Globus pallidus (tissue), 1 donor: ENCODE results near the gene ANKRD53.

Experiments
- DNase-seq: peaks from one replicate; pipeline ENCODE4 v3.0.0-alpha.2; 2015; ENCODE audit warnings: low spot score

Gene ANKRD53

DNA sequence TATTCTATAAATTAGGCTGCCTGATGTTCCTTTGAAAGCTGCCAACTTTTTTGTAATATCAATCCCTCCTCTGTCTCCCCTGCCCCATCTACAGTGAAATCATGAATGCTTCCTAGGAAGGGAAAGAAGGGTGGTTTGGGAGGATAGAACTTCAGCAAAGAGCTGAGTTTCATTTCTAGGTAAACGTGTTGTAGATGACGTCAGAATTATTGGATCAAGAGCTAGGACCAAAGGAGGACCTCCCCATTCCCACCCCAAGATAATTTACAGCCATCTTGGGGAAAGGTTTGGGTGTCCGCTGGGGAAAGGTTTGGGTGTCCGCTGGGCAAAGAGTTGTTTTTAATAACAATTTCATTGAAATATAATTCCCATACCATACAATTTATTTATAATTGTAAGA lies 11.2 kb upstream of the ANKRD53 start:
- DNase-seq, result no peak

DNA sequence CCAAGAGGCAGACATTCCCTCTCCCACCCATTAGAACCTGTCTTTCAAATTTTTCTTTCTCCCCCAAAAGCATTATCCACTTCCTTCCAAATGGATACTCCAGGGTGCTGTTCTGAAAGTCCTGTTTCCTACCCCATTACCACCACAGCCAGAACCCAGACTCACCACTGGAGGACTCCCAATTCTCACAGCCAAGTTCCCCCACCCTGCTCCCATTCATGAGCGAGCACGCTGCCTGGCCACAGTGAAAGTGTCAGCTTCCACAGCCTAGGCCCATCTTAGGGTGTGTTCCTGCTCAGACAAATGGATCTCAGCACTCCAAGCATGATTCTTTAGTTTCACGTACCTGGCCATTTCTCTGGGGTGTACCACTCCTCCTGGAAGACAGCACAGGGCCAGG lies 3.8 kb upstream of the ANKRD53 start:
- DNase-seq, result no peak

DNA sequence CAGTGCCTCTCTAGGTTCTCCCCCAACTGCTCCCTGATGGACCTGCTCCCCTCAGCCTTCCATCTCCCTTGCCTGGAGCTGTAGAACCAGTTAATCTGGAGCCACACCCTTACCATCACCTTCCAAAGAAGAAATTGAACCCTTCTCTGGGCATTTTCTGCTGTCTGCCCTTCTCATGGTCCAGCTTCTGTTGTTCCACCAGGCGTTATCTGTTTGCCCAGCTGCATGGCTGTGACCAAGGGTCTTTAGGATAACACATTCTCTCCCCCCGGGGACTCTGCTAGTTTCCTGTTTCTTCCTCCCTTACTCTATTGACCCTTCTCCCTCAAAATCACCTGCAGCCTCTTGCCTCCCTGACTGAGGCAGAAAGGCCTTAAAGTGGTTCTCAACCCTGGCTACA lies 3.2 kb upstream of the ANKRD53 start:
- no peak for DNase-seq

DNA sequence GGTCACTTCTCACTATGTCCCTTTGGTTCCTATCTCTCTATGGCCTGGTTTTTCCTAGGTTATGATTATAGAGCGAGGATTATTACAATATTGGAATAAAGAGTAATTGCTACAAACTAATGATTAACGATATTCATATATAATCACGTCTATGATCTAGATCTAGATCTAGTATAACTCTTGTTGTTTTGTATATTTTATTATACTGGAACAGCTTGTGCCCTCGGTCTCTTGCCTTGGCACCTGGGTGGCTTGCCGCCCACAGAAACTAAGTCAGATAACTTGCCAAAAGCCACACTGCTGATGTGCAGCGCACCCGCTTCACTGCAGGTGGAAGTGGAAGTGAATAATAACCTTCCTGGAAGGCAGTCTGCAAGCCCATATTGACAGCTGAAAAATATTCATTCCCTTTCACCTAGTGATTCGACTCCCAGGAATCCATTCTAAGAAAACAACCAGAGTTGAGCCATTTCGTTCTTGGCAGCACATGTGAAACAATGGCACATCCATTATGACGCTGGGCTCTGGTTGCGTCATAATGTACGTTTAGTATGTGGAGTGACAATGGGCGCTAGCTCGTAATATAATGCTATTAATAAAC lies 725 bp upstream of the ANKRD53 start:
- no peak for DNase-seq

DNA sequence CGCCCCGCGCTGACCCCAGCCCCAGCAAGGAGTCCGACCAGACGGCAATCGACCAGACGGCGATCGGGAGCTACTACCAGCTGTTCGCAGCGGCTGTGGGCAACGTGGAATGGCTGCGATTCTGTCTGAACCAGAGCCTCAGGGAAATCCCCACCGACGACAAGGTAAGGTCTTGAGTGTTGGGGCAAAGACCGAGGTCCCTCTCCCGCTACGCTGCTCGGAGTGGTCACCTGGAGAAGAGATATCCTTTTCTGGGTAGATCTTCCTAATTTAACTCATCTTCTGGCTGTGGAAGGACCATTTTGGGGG lies 704 bp downstream of the ANKRD53 start:
- DNase-seq, result no peak

DNA sequence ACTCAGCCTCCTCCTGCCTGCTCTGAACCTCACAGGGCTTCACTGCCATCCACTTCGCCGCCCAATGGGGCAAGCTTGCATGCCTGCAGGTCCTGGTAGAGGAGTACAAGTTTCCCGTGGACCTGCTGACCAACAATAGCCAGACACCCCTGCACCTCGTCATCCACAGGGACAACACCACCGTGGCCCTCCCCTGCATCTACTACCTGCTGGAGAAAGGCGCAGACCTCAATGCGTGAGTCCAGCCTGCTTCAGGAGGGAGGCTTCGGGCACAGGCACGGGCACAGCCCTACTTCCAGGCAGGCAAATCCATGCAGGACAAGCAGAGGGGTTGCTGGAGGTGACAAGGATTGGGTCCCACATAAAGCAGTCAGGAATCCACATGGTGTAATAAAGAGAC lies 1.2 kb downstream of the ANKRD53 start:
- DNase-seq, result no peak

DNA sequence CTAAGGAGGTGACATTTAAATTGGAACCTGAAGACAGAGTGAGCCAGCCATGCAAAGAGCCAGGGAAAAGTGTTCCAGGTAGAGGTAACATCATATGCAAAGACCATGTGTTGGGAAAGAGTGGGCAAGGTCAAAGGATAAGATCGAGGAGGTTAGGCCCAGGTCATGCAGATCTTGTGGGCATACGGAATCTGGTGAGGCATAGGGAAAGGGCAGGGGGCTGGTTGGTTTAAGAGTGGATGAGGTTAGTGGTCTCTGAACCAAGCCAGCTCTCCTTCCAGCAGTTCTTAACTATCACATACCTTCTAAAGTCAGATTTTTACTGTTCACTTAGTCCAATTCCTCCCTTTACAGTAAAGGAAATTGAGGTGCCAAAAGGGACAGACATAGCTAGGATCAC lies 3.0 kb downstream of the ANKRD53 start:
- DNase-seq, result no peak

DNA sequence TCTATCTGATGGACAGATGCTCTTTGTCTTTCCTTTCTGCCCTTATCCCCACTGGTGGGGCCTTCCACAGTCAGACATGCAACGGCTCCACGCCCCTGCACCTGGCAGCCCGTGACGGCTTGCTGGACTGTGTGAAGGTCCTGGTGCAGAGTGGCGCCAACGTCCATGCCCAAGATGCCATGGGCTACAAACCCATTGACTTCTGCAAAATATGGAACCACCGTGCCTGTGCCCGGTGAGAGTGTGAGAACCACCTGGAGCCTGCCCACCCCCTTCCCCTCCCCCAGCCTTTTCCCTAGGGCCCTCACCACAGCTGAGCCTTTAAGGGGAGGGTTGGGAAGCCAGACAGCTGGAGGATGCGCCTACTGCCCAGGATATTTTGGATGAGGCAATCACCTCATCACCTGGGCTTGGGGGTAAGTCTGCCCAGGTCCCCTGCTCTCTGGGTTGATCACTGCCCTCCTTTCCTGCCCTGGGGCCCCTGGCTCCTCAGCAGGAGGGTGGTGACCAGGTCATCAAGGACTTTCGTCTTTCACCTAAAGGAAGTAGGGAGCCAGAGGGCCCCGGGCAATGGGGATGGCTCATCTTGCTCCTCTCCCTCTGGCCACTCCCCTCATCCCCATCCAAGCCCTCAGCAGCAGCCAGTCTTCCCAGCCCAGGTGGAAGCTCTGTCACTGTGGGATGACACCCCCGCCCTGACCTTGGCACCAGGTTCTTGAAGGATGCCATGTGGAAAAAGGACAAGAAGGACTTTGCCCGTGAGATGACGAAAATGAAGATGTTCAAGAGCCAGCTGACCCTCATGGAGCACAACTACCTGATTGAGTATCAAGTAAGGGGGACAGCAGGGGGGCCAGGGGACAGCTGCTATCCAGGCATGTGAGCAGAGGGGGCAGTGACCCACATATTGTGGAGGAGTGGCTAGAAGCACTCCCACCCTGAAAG lies 3.7 kb downstream of the ANKRD53 start:
- no peak for DNase-seq

DNA sequence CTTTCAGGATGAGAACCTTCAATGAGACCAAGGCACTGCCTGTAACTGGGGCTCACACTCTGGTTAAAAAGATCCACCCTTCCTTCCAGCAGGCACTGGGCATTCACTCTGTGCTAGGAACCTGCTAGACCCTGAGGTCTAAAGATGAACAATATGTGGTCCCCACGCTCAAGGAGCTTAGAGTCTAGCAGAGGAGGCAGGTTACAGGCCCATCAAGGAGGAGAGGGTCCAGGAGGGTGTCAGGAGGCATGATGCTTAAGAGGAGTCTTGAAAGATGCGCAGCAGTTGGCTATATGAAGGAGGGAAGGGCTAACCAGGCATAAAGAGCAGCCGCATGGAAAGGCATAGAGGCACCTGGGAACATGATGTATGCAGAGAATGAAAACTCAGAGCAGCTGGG lies 4.5 kb downstream of the ANKRD53 start:
- DNase-seq, result no peak

DNA sequence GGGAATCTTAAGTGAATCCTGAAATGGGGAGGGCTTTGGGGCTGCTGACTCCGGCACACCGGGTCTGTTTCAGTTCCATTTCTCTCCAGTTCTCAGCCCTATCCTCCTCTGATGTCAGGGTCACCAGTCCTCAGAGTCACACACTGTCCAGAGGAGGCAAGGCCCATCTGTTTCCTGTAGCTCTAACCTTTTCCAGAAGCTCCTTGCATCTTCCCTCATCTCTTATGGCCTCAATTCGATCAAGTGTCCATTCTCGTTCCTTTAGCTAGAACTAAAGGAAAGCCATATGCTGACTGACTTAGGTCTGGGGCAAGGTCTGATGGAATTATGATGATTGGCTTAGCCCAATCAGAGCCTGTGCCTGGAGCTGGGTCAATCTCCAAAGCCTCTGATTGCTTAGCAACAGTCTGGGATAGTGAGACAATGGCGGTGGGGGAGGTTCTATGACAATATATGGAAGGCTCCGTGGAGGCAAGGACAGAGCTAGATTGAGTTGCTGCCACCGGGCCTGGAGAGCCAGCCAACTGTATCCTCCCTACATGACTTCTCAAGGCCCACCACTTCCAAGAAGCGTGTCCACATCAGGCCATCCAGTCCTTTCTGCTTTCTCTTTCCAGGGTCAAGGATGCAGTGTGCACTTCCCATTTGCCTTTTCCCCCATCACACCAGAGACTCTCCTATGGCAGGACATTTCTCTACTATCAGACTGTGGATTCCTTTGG lies 5.2 kb downstream of the ANKRD53 start:
- no peak for DNase-seq

DNA sequence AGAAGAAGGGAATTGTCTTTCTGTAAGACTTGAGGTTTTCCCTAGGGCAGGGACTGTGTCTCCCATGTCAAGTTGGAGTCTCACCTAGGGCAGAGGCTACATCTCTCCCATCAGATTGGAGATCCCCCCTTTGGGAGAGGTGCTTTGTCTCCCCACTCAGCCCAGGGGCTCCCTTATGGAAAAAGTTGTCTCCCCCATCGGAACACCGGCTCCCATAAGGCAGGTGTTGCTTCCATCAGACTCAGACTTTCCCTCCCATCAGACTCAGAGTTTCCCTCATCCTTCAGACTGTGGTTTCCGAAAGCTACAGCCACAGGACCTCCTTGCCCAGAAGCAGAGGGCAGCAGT lies 5.8 kb downstream of the ANKRD53 start:
- DNase-seq, result no peak

DNA sequence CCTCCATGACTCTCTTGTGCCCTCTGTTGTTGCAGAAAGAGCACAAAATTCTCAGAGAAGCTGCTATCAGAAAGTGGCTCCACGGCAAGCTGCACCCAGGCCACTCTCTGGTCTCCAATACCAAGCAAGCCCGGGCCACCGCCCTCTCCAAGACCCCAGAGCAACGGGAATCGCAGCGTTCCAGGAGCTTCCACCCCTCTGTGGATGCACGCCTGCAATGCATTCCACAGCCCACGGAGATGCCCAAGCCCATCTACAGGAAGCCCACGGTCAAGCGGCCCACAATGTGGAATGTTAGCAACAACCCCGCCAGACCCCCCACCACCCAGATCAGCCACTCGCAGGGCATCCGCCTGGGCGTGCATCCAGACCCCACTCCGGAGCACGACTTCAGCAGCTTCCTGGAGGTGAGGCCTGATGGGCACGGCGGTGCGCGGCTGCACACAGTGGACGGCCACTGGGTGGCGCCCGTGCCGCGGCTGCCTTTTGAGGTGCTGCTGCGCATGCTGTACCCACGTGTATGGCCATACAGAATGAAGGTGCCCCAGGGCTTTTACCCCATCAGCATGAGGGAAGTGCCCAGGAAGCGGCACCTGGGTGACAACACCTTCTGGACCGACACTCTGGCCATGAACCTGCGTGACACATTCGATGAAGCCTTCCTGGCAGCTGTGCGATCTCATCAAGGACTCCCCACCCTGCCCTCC lies 6.3 kb downstream of the ANKRD53 start:
- DNase-seq, result no peak

DNA sequence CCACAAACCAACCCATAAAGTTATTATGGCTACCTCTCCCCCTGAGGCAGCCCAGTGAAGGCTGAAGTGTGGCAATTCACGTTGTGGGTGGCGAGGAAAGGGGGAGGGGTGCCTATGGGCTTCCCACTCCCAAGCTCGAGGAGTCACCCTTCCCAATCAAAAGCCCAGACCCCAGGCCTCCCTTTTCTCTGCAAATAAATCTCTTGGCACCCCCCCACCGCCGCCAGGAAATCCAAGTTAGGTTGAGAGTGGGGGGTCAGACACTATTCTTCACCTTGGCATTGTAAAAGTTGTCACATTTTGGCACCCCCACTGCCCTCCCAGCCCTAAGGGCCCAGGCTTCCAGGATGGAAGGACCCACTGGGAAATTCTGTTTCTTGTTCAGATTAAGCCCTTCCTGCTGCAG lies 6.9 kb downstream of the ANKRD53 start:
- DNase-seq, result no peak

DNA sequence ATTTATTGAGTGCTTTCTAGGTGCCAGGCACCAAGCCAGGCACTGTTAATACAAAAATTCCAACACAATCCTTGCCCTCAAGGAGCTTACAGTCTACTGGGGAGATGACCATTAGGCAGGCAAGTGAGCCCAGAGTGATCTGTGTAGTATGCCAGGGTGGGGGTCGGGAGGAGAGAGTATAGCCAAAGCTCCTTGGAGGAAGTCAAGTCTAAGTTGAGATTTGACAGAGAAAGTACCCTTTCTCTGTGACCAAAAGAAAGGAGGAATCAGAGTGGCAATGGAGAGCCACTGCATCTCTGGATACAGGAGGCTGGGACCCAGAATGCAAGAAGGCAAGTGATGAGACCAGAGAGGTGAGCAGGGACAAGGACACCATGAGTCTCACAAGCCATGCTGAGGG lies 7.5 kb downstream of the ANKRD53 start:
- DNase-seq, result no peak

DNA sequence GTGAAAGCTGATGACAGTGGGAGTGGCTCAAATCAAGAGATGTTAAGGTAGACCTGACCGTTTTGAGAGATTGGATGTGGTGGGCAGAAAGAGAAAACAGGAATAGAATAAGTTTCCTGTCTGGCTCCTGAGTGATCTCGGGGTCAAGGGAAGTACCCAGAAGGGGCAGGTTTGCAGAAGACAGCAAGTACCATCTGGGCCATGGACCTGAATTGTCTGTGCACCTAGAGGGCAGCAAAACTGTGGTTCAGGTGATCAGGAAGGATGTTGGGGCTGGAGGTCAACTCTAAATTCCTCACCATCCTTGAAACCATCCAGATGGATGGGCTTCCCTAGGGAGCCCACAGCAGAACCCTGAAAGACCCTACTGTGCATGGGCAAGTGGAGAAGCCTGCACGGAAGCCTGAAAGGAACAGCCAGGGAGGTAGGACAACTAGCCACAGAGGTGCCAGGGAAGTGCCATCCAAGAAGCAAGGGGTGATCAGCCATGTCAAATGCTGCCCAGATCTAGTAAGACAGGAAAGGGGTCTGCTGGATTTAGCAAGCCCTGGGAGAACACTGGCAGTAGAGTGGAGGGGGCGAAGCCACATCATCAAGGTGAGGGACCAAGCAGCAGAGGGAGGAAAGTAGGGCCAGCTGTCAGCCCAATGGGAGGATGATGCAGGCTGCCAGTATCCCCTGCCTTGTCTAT lies 8.2 kb downstream of the ANKRD53 start:
- DNase-seq, result no peak

DNA sequence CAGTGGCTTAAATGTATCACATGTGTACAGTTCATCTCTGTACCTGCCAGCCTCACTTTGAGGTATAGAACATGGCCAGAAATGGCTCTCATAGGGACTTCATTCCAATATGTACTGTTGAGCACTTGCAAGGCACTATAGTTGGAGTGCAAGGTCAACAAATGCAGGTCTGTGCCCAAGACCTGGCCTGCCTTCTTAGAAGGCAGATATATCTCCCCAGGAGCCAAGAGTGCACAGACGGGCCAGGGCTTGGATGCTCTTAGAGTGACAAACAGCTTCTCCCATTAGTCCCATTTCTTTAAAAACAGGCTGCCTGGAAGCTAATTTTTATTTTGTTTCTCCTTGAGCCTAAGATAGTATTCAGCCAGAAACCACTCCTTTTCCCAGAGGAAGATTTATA lies 9.0 kb downstream of the ANKRD53 start:
- DNase-seq, result no peak

DNA sequence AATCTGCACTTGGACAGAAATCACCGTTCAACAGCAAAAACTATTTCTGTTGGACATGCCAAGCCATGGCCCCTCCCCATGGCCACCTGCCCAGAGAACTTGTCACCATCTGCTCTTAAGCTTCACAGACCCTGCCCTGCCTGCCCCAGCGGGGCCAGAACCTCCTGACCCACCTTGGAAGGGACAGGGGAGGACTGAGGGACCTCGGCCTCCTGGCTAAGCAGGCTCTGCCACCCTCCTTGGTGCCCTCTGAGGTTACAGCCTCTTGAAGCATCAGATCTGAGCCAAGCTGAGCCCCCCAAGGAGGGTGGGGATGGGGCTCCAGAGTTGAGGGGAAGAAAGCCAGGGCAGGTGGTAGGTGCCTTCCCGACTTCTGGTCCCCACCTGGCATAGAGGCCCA lies 9.7 kb downstream of the ANKRD53 start:
- no peak for DNase-seq

DNA sequence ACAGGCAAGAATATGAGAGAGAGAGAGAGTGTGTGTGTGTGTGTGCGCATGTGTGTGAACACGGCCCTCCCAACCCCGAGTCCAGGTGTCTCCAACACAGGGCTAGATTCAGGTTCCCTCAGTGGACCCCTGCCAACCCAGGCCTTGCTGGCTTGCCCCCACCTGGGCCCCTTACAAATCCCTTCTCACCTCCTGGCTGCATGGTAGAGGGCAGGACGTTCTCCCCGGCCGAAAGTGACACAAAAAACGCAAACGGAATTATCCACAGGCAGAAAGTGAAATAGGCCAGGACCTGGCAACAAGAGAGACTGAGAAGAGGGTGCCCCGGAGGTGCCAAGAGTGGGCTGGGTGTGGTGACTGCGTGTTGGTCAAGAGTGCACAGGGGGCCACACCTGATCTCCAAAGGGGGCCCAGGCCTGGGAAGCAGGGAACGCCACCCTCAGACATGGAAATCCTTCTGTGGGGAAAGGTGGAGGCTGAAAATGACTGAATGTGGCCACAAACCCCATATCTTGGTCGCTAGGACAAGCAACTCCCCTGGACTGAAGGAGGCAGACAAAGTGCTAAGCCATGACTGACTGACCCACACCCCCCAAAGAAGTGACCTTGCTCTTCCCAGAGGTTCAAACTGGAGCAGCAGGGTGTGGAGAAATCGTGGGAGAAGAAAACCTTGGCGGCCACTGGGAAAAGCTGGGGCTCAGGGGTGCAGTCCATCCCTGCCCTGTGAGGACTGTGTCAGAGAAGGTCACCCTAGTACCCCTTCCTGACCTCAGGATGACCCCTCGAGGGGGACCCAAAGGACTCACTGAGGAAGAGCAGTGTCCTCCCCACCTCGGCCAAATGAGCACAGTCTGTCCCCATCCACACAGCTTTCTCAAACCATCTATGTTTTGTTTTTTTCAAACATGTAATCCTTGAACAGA lies 10.6 kb downstream of the ANKRD53 start:
- DNase-seq, result no peak

DNA sequence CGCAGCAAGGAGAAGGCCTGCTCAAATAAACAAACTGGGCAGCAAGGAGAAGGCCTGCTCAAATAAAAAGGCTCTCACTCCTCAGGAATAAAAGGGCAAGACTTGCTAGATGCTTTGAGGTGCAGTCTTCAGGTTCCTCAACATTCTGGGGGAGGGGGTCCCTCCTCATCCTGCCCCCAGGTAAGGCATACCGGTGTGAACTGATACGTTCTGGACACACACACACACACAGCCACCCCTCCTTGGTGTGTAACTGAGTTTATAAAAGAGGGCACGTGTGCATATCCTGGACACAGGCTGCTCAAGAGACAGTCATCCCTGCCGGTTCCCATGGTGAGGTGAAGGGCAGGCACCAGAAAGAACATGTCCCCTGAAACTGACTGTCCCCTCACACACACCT lies 11.8 kb downstream of the ANKRD53 start:
- no peak for DNase-seq

DNA sequence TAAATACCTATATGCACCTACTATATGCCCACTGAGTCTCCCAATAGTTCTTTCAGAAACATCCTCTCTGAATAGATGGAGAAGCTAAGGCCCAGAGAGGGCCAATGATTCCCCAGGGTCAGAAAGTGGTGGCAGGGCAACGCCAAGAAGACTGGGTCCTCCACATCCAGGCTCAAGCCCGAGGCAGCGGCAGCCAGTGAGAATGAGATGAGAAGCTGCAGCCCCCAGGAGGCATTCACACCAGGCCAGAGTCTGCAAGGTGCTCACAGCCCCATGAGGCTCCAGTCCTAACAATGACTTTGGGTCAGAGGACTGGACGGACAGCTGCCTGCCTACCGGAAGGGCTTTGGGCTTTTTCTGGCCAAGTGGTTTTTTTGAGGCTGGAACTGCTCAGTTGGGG lies 12.7 kb downstream of the ANKRD53 start:
- no peak for DNase-seq

DNA sequence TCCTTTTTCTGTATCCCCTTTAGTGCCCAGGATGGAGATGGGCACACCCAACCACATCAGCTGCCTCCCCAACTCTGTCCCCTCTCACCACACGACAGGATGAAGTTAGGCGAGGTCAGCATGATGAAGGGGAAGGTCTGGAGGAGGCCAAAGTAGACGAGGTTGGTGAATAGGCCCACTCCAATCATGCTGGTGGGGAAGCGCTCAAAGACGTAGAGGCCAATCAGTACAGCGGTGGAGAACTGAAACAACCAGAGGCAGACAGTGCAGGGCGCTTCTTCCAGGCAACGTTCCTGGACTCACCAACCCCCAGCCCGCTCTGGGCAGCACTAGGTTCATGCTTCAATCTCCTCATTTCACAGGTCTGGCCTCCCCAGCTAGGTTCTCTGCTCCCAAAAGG lies 13.3 kb downstream of the ANKRD53 start:
- no peak for DNase-seq
